GM12872 (cell line): ENCODE measurements around the gene MED15.

Experiments
- CTCF ChIP-seq: IDR thresholded peaks from 3 replicates; pipeline ENCODE4 v1.5.1; 2011; ENCODE audit warnings: low read depth, mild to moderate bottlenecking, low read length, moderate library complexity; ENCODE audit not compliant: insufficient read depth

The MED15 gene

GRCh38 chr22:20537325-20537756 lies 29.9 kb downstream of the MED15 start:
- TF ChIP-seq CTCF, result no peak

- no peak for TF ChIP-seq CTCF
Observed at GRCh38 chr22:20537983-20538382, 30.6 kb downstream of the MED15 start.

- no peak for TF ChIP-seq CTCF
Observed at GRCh38 chr22:20542055-20542454, 34.6 kb downstream of the MED15 start.

- TF ChIP-seq CTCF, result no peak
Observed at GRCh38 chr22:20542736-20543135, 35.3 kb downstream of the MED15 start.

- TF ChIP-seq CTCF, result no peak
Observed at GRCh38 chr22:20545681-20546521, 38.5 kb downstream of the MED15 start.

- no peak for TF ChIP-seq CTCF
Observed at GRCh38 chr22:20546541-20546950, 39.1 kb downstream of the MED15 start.

- no peak for TF ChIP-seq CTCF
Observed at GRCh38 chr22:20547029-20547428, 39.6 kb downstream of the MED15 start.
